GM21390 (cell line): ENCODE measurements around the gene BFAR.
"Not testable (repeated sequence)": the region's sequence is repeated elsewhere in the genome, so short reads cannot be mapped to it uniquely, and the experiment has no call there.

Source experiments
- ATAC-seq: cut with Tn5 transposase; IDR thresholded peaks from one replicate; pipeline ENCODE4 v1.9.1; 2021; ENCODE audit not compliant: unreplicated experiment

Gene BFAR

DNA sequence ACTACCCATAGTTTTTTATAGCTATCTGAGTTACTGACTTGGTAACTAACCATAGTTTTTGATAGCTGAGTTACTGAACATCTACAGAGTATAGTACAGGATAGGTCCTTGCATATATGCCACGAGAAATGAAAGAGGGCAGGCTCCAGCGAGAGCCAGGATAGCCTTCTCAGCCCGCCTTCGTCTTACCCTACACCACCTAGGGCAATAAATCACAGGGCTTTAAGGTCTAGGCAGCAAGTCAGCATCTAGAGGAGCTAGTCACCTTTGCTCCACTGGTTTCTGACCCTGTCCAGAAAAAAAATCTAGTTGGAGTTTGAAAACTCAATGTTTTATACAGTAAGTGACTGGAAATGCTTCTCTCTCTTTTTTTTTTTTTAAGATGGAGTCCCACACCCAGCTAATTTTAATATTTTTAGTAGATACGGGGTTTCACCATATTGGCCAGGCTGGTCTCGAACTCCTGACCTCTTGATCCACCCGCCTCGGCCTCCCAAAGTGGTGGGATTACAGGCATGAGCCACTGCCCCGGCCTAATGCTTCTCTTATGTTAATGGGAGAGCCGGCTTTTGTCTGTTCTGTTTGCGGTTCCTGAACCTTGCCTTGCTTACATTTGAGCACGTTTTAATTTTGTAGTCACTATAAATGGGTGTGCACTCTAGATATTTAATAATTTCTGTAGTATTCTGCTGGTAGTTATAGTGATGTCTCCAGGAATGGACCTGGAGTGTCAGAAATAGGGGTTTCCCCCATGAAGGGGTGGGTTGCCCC, 2.8 kb downstream of the BFAR start:
- ATAC-seq: no peak

DNA sequence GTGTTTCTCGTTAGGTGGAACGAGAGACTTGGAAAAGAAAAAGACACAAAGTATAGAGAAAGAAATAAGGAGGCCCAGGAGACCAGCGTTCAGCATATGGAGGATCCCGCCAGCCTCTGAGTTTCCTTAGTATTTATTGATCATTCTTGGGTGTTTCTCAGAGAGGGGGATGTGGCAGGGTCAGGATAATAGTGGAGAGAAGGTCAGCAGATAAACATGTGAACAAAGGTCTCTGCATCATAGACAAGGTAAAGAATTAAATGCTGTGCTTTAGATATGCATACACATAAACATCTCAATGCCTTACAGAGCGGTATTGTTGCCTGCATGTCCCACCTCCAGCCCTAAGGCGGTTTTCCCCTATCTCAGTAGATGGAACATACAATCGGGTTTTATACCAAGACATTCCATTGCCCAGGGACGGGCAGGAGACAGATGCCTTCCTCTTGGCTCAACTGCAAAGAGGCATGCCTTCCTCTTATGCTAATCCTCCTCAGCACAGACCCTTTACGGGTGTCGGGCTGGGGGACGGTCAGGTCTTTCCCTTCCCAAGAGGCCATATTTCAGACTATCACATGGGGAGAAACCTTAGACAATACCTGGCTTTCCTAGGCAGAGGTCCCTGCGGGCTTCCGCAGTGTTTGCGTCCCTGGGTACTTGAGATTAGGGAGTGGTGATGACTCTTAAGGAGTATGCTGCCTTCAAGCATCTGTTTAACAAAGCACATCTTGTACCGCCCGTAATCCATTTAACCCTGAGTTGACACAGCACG, 3.6 kb downstream of the BFAR start:
- not testable (repeated sequence) for ATAC-seq

- not testable (repeated sequence) for ATAC-seq
These were observed 4.1 kb downstream of the BFAR start for GRCh38 chr16:14636951-14637240.

DNA sequence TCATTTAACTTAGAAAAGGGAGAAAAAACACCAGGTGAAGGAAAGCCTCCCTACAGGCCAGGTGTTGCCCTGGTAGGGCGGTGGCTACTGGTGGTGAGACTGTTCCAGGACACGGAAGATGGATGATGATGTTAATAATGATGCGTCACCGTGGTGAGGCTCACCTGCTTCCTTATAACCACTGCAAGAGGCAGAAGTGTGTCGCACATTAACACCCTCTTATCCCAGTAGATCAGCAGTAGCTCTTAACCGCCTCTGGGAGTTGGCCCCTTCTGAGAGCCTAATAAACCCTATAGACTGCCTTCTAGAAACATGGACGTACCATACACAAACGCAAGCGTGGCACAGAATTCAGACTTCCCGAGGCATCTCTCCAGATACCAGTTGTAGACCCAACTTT, 7.8 kb downstream of the BFAR start:
- ATAC-seq: no peak

- no peak for ATAC-seq
These were observed 8.5 kb downstream of the BFAR start for GRCh38 chr16:14641206-14641605.

GRCh38 chr16:14641926-14642325, 9.2 kb downstream of the BFAR start:
- no peak for ATAC-seq

- no peak for ATAC-seq
These were observed 17.1 kb downstream of the BFAR start for GRCh38 chr16:14649816-14650215.

GRCh38 chr16:14650629-14651028, 17.9 kb downstream of the BFAR start:
- no peak for ATAC-seq

- ATAC-seq: no peak
These were observed 20.0 kb downstream of the BFAR start for GRCh38 chr16:14652726-14653125.

DNA sequence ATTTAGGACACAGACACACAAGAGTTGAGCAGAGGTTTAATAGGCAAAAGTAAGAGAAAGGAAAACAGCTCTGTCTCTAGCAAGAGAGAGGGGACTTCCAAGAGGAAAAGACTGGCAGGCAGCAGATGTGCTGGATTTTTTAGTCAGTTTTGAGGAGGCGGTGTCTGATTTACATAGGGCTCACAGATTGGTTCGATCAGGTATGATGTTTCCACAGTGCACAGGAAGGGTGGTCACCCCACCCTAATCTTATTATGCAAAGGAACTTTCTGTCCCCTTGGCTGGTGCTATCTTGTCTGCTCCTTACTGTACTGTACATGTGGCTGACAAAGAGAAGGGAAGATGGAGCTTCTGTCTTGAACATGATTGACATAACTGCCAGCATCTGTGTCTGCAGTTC, 25.3 kb downstream of the BFAR start:
- peak; percentile 81 for ATAC-seq

DNA sequence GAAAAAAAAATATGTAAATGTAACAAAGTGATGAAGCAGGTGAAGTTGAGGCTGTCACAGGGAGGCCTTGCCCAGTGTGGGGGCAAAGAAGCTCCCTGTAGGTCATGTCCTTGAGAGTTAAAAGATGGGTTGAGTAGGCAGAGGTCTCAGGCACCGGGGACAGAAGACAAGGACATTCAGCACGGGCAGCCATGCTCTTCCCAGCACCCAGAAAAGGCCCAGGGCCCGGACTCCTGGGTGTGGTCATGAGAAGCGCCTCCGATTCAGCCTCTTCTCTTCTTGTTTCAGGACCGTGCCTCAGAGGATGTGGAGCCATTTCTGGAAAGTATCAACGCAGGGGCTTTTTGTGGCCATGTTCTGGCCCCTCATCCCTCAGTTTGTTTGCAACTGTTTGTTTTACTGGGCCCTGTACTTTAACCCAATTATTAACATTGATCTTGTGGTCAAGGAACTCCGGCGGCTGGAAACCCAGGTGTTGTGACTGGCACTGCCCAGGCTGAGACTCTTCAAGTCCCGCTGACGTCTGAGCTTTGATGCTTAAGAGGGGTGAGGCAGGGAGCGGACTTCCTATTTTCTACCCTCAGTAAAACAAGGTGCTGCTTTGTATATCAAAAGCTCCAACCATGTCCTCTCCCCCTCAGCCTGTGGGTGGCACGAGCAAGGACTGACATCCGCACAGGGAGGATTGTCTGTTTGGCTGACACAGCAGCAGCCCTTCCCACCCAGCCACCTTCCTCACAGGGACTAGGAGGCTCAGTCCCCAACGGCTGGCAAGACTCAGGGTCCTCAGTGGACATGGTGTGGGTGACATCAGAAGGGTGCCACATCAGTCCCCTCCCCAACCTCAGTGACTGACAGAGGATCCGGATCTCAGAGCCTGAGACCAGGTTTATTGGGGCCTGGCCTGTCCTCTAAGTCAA, 34.9 kb downstream of the BFAR start:
- ATAC-seq: no peak

DNA sequence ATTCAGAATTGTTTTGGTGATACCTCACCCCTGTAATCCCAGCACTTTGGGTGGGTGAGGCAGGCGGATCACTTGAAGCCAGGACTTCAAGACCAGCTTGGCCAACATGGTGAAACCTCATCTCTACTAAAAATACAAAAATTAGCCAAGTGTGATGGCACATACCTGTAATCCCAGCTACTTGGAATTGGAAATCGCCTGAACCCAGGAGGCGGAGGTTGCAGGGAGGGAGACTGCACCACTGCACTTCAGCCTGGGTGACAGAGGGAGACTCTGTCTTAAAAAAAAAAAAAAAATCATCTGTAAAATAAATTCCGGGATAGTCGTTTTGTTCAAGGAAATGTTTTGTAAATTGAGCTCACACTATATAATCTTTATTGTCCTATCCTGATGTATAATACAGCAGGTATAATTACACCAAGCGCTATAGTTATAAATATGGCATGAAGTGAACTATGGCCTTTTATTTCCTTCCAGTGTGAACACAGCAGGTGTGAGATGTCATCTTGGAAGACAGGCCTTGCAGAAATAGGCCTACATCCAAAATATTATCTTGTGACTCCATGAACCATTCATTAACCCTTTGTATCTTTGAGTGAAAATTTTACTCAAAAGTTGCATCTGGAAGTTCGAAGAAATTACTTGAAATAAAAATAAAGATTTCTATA, 35.9 kb downstream of the BFAR start:
- no peak for ATAC-seq

GRCh38 chr16:14669776-14670175, 37.0 kb downstream of the BFAR start:
- ATAC-seq: no peak

DNA sequence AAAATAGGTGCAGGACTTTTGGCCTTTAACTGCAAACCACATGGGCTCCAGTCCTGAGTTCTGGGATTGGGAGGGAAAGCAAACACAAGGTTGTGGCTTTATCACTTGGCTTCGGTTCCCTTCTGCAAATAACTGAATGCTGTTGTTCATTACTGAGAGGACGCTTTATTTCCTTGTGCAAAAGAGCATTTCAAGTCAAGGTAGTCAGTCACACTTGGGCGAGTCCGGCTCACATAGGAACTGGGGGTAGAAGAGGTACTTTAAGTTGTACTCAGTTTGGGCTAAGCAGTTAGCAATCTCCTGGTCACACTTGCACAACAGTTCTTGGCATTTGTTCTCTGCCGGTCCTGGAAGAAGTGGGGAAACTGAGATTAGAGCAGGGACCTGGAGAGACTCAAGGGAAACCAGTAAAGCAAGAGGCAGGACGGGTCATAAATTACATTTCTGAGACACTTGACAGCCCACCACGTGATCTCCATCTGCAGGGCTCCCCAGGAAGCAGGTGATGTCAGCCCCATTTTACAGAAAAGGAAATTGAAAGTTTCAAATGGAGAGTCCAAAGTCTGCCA, 39.7 kb downstream of the BFAR start:
- ATAC-seq: peak; percentile 73

GRCh38 chr16:14676633-14677032, 43.9 kb downstream of the BFAR start:
- no peak for ATAC-seq

- no peak for ATAC-seq
These were observed 44.9 kb downstream of the BFAR start for GRCh38 chr16:14677627-14678026.

- no peak for ATAC-seq
These were observed 46.2 kb downstream of the BFAR start for GRCh38 chr16:14678748-14679497.

- not testable (repeated sequence) for ATAC-seq
These were observed 47.6 kb downstream of the BFAR start for GRCh38 chr16:14680396-14680795.

DNA sequence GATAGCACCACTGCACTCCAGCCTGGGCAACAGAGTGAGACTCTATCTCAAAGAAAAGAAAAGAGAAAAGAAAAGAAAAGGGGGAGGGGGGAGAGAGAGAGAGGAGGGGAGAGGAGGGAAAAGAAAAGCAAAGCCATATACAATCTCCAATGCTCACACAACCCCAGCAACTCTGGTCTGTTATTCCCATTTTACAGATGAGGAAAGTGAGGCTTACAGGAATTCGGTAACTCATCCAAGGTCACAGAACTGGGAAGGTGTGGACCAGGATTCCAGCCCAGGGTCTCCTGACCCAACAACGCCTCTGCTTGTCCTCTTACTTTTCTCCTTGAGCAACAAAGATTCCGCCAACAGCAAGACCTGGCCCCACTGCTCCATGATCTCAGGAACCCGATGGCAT, 48.4 kb downstream of the BFAR start:
- no peak for ATAC-seq

DNA sequence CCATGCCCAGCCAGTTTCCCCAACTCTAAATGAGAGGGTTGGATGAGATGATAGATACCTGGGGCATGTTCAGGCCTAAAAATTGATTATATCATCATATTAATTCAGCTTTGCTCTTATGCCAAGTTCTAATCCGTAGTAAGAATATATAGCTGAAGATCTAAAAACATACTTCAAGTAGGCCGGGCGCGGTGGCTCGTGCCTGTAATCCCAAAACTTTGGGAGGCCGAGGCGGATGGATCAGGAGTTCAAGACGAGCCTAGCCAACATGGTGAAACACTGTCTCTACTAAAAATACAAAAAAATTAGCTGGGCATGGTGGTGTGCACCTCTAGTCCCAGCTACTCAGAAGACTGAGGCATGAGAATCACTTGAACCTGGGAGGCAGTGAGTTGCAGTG, 49.4 kb downstream of the BFAR start:
- no peak for ATAC-seq
